GM18907 (cell line): Measurements from ENCODE around the gene GPR35.

Experiments used
- ATAC-seq: cut with Tn5 transposase; IDR thresholded peaks from one replicate; pipeline ENCODE4 v1.9.1; 2021; ENCODE audit warnings: mild to moderate bottlenecking, moderate library complexity; ENCODE audit not compliant: unreplicated experiment

Gene GPR35

DNA sequence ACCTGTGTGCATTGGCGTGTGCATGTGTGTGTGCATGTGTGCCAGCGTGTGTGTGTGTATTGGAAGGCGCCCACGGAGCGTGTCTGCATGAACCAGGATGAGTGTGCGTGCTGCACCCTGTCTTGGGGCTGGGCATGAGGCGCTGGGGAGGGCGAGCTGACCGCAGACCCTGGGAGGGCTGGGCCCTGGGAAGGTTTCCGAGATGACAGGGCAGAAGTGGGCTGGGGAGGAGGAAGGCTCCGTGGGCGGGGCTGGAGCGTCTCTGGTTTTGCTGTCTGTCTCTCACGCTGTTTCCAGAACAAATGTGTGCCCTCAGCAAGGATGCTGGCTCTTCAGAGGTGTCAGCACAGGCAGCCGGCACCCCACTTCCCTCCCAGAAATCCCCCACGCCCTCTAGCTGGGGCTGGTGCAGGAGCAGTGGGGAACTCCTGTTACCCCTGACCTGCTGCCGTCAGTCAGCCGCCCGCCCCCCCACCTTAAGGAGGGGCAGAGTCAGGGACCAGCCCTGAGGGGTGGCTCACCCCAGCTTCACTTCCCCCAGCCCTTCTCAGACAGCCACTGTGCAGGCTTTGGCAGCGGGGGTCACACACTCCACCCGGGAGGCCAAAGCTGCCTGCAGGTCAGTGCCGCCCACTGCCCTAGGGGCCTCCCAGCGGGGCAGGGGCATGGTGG lies at the start of gene GPR35:
TSS of gene GPR35 (plus strand) at position 531 of the 672 bp plus-strand sequence. CDS start 4,473 bp downstream, outside the sequence.
- no peak for ATAC-seq

GRCh38 chr2:240576036-240576435 lies 49.2 kb upstream of the GPR35 start:
- no peak for ATAC-seq

DNA sequence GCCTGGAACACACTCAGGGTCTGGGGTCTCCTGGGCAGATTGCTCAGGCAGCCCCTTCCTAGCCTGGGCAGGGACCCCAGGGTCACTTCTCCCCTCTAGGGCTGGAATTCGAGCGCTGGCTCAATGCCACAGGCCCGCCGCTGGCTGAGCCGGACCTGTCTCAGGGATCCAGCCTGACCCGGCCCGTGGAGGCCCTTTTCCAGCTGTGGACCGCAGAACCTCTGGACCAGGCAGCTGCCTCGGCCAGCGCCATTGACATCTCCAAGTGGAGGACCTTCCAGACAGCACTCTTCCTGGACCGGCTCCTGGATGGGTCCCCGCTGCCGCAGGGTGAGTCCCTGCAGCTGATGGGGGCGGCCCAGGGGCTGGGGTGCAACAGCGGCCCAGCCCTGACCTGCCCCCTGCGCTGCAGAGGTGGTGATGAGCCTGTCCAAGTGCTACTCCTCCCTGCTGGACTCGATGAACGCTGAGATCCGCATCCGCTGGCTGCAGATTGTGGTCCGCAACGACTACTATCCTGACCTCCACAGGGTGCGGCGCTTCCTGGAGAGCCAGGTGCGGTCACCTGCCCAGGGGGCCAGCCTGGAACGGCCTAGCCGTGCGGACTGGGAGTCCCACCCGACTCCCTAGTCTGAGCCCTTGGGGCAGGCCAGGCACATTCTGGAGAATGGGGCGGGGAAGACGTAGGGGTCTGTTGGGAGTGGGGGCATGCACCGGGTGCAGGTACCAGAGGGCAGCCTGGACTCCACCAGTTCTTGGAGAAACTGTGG lies 48.7 kb upstream of the GPR35 start:
- ATAC-seq = no peak

GRCh38 chr2:240577281-240578109 lies 47.8 kb upstream of the GPR35 start:
- ATAC-seq = no peak

- ATAC-seq = no peak
Observed at GRCh38 chr2:240578110-240578450, 47.2 kb upstream of the GPR35 start.

- no peak for ATAC-seq
Observed at GRCh38 chr2:240578488-240578887, 46.8 kb upstream of the GPR35 start.

- no peak for ATAC-seq
Observed at GRCh38 chr2:240579071-240579762, 46.1 kb upstream of the GPR35 start.

DNA sequence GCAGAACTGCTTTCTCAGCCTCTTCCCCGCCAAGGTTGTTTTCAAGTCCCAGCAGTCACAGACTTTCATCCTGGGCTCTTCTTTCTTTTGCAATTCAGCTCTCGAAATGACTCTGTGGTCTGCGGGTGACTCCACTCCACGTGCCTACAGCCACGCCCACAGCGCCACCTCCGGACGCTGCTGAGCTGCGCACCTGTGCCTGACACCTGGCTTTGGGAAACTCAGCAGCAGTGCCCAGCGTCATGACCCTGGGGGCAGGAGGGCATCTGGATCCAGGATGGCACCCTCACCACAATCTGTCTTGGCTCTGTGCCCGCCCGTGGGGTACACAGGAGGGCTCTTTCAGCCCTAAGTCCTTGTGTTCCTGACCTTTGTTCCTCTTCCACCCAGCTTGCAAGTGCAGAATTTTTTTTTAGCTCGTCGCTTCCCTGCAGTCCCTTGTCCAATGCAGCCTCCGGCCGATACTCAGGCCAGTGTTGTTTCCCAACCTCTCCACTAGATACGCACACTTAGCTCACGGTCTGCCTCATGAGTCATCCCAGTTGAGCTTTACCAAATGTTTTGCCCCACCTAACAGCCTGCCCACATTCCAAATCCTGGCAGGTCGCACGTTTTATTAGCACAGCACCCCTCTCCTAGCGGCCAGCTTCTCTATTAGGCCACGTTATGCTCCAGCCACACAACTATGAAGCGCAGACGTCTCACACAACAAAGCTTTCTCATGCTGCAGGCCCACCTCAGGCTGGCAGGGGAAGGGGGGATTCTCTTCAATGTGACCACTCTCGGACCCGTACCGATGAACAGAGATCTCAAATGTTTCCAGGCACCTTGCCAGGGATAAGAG lies 45.3 kb upstream of the GPR35 start:
- no peak for ATAC-seq

DNA sequence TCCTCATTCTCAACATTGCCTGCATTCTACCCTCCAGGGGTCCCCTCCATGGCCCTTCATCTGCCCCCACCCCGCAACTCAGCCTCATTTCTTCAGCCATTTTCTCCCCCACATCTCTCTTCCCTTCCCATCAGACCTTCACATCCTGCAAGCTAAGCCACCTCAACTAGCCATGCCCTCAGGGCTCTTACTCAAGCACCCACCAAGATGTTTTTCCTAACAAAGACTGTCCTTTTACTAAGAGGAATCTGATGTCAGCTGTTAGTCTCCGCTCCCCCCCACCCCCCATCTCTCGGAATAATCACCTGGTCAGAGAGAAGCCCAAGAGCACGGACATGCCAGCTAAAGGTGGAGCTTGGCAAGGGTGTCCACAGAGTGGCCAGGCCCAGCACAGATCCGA lies 43.5 kb upstream of the GPR35 start:
- ATAC-seq = no peak

GRCh38 chr2:240582781-240583180 lies 42.5 kb upstream of the GPR35 start:
- ATAC-seq = no peak

- no peak for ATAC-seq
Observed at GRCh38 chr2:240583774-240584173, 41.5 kb upstream of the GPR35 start.

DNA sequence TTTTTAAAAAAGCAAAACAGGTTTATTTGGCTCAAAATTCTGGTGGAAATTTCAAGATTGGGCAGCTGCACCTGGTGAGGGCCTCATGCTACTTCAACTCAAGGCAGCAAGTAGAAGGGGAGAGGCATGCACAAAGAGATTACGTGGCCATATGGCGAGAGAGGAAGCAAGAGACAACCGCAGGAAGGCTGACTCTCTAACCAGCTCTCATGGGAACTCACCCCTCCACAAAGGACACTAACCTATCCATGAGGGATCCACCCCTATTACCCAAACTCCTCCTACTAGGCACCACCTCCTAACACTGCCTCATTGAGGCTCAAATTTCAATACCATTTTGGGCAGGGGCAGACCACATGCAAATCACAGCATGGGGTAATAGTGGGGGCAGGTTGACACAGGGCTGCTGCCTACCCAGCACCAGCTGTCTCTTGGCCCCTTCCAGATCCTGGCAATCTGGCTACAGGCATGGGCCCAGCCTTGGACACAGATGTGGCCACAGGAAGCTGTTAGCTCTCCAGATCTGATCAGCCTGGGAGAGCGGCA lies 40.7 kb upstream of the GPR35 start:
- peak; percentile 55 for ATAC-seq

DNA sequence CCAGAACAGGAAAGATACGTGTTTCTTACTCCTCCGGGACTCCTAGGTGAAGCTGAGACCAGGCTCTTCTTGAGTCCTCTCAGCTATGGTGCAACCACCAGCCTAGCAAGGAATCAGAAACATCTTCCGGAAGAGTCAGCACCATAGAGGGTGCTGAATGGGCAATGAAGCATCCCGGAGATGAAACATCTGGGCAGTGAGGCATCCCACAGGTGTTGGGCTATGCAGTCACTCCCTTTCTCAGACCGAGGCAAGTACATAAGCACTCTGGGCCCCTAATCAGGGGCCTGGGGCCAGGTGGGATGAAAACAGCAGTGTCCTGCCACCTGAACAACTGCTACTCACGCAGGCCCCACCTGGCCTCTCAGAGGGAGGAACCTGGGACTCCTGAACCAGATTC lies 40.2 kb upstream of the GPR35 start:
- peak; percentile 38 for ATAC-seq

DNA sequence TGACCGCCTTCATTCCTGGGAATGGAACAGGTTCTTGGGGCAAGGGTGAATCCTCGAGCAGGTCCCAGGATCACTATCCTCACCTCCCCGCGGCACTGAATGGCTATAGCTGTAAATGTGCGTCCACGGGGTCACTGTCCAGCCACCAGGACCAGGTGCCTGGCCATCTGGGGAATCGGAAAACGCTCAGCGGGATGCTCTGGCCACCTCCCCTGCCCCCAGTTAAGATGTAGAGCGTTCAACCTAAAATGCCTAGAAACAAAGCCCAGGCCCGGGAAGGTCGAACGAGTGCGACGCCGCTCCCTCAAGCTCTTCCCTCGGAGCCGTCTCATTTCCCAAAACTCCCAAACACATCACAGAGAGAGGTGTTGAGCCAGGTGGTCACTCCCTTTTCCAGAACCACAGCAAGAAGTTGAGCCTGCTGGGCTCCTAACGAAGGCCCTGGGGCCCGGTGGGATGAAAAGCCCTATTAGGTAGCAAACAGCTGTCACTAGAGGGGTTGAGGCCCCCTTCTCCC lies 39.5 kb upstream of the GPR35 start:
- no peak for ATAC-seq

GRCh38 chr2:240586198-240586918 lies 38.9 kb upstream of the GPR35 start, which contains the start of gene CAPN10:
TSS of gene CAPN10 (plus strand) at chr2:240586734. CDS start at chr2:240586912, 178 bp downstream.
- ATAC-seq = peak; percentile 72

- peak; percentile 1 for ATAC-seq
Observed at GRCh38 chr2:240586919-240587800, 38.1 kb upstream of the GPR35 start.

GRCh38 chr2:240588006-240588655 lies 37.1 kb upstream of the GPR35 start:
- ATAC-seq = no peak
